GM03348 (cell line): ENCODE data around the gene FMNL1.

Source experiments
- DNase-seq: peaks from one replicate; pipeline ENCODE4 v3.0.0; 2012; ENCODE audit warnings: low spot score

The FMNL1 gene, protein sequence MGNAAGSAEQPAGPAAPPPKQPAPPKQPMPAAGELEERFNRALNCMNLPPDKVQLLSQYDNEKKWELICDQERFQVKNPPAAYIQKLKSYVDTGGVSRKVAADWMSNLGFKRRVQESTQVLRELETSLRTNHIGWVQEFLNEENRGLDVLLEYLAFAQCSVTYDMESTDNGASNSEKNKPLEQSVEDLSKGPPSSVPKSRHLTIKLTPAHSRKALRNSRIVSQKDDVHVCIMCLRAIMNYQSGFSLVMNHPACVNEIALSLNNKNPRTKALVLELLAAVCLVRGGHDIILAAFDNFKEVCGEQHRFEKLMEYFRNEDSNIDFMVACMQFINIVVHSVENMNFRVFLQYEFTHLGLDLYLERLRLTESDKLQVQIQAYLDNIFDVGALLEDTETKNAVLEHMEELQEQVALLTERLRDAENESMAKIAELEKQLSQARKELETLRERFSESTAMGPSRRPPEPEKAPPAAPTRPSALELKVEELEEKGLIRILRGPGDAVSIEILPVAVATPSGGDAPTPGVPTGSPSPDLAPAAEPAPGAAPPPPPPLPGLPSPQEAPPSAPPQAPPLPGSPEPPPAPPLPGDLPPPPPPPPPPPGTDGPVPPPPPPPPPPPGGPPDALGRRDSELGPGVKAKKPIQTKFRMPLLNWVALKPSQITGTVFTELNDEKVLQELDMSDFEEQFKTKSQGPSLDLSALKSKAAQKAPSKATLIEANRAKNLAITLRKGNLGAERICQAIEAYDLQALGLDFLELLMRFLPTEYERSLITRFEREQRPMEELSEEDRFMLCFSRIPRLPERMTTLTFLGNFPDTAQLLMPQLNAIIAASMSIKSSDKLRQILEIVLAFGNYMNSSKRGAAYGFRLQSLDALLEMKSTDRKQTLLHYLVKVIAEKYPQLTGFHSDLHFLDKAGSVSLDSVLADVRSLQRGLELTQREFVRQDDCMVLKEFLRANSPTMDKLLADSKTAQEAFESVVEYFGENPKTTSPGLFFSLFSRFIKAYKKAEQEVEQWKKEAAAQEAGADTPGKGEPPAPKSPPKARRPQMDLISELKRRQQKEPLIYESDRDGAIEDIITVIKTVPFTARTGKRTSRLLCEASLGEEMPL

DNA sequence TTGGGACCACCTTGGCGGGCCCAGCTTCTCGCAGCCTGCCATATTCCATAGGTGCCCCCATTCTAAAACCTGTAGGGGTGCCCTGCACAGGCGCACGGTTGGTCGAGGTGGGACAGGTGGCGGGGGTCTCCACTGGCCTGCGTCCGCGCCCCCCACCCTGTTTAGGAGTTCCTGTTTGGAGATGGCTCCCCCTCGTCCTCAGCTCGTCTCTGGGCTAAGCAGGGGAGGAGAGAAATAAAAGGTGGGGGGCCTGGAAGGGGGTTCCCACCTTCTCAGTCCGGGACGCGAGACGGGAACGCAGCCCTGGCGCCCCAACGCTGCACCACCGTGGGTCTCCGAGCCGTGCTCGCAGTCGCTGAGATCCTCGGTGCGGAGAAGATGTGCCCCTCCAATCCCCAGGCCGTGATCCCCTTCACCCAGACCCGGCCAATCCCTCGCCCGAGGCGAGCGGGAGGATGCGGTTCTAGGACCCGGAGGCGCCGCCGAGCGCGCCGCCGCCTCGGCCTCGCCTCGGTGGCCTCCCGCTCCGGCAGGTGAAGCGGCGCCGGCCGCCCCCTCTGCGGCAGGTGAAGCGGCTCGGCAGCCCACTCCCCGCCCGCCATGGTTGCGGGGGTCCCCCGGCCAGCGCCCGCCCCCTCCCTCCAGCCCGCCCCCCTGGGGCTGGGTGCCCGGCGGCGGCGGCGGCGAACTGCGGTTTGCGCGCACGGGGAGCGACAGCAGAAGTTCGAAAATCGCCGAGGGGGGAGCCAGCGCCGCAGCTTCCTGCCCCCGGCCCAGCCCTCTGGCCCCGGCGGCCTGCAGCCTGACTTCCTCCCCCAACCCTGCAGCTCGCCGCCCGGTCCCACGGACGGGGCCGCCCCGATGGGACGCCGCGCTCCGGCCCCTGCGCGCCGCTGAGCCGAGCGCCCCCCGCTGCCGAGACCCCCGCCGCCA lies at the start of gene FMNL1:
Gene FMNL1, plus strand, starts transcription at position 805 of the 933 bp plus-strand sequence. CDS start 240 bp downstream, outside the sequence.
- DNase-seq = peak; percentile 58

DNA sequence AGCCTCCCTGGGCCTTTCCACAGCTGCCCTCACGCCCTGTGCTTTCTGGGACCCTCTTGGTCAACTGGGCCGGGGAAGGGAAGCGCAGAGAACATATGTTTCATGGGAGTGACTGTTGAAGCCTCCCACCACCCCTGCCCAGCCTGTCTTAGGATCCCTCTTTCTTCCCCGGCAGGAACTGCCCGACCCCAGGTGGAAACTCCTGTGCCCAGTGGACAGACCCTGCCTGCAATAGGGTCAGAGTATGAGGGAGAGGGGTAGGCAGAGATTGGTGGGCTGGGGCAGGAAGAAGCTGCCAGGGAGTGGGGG lies 49.5 kb upstream of the FMNL1 start:
- no peak for DNase-seq

DNA sequence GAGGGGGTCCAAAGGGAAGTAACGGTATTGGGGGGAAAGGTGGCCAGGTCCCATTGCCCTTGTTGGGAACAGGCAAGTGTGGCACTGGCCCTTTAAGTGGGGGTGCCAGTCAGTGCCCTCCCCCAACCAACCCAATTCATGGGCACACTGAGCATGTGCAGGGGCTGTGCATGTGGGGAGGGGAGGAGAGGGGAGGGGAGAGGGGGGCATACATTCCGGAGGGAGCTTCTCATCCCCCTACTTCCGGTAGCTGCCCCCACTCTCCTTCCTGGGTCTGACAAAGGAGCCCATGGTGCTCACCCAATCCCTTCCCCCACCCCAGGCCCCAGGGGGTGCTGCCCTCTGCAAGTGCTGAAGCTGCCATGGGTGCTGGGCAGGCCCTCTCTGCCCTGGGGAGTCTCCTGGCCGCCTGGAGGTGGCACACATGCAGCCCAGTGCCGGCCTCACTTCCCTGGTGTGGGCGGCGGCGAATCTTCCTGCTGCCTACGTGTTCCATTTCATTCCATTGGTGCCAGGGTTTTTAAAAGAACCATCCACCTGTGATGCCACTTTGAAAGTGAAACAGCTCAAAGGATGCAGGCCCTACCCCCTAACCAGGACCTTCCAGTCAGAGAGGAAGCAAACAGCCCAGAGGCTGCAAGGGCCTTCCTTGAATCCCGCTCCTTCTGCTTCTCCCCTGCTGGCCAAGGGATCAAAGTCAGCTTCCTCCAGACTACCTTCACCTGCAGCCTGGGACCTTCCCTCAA lies 49.0 kb upstream of the FMNL1 start:
- peak; percentile 88 for DNase-seq

DNA sequence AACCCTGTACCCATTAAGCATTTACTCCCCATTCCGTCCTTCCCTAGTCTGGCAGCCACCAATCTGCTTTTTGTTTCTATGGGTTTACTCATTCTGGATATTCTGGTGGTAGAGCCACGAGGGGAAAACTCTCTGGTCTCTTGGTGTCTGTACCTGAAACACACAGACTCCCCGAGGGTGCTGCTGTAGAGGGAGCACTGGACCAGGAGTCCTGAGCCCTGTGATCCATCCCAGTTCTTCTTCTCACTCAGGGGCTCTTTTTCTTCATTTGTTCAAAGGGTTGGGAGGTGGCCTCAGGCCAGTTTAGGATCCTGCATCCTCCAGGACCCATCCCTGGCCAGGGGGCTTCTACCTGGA lies 45.9 kb upstream of the FMNL1 start:
- DNase-seq = no peak

DNA sequence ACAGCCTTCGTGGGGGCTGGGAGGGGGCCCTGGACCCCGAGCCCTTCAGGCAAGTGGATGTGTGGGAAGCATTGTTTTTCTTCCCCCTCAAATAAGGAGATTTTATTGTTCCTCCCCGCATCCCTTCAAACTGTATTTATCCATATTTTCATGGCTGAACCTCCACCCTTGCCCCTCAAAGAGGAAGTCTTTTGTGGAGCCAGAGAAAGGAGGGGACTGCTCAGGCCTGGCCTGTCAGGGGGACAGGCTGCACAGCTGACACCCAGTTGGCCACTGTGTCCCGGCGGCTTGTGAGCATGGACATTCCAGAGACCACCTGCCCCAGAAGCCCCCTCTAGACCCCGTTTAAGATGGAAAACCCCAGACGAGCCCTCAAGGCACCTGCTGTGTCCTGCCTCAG lies 44.1 kb upstream of the FMNL1 start:
- DNase-seq = no peak

DNA sequence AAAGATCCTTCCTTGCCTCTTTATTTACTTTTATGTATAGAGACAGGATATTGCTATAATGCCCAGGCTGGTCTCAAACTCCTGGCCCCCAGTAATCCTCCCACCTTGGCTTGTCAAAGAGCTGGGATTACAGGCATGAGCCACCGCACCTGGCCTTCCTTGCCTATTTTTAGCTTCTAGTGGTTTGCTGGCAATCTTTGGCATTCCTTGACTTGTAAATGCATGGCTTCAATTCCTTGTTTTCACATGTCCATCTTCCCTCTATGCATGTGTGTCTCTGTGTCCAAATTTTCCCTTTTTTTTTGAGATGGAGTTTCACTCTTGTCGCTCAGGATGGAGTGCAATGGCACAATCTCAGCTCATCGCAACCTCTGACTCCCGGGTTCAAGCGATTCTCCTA lies 37.5 kb upstream of the FMNL1 start:
- DNase-seq = no peak

DNA sequence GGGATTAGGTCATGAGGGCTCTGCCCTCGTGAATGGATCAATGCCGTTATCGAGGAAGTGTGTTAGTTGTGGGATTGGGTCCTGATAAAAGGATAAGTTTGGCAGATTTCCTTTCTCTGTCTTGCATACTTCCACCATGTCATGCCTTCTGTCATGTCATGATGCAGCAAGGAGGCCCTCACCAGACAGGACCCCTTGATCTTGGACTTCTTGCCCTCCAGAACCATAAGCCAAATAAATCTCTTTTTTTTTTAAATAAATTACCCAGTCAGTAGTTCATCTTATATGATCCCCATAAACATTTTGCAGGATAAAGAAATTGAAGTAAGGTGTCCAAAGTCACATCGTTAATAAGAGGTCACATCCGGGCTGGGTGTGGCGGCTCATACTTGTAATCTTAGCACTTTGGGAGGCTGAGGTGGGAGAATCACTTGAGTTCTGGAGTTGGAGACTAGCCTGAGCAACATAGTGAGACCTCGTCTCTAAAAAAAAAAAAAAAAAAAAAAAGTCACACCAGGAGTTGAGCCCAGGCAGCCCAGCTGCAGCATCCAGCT lies 34.8 kb upstream of the FMNL1 start:
- DNase-seq = no peak

DNA sequence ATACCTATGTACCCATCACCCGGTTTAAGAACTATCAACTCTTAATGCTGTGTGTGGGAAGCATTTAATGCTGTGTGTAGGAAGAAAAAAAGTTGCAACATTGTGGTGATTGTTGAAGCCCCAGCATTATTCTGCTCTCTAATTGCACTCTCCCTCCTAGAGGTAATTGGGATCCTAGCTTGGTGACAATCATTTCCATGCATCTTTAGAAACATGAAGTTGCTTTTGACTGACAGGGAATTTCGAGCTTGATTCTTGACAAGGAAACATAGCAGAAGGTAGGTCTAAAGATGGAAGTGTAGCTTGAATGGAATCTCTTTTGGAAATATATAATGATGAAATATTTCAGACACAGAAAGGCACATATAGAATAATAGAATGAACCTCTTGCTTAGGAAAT lies 32.7 kb upstream of the FMNL1 start:
- no peak for DNase-seq

DNA sequence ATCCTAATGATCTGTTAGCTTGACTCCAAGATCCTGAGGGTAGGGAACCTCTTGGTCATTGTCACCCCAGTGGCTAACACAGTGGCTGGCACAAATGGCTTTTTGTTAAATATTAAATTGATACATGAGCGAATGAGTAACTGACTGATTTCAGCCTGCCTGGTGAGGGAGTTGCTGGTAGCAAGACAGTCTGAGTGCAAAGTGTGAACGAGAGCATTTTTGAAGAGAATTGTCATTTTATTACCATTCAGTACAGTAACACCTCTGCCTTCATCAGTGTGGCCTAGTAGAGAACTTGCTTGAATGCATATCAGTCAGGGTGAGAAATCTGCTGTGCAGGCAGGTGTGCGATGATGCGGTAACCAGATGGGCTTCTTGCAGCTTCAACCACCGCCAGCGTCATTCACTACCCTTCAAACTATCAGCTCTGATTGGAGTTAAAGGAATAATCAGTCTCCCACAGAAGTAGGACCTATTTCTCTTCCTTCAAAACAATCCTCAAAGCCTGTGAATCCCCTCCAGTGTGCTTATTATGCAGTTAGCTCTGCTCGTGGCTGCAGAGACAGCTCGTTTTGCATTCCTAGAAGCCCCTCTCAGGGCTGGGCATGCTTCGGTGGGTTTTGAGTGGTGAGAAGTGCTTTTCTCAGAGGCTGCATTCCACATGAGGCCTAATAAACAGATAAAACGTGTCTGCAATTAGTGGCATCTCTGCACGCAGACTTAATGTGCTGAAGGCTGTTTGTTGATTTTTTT lies 31.0 kb upstream of the FMNL1 start:
- no peak for DNase-seq

DNA sequence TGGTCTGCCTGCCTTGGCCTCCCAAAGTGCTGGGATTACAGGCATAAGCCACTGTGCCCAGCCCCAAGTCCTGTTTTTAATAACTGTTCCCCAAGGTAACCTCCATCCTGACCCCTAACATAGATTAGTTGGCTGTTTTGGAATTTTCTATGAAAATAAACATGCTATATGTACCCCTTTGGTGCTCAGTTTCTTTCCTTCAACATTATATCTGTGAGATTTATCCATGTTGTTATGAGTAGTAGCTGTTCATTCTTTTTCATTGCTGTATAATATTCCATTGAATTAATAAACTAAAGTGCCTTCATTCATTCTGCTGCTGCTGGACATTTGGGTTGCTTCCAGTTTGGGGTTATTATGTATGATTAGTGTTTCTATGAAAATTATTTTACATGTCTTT lies 26.3 kb upstream of the FMNL1 start:
- DNase-seq = no peak

DNA sequence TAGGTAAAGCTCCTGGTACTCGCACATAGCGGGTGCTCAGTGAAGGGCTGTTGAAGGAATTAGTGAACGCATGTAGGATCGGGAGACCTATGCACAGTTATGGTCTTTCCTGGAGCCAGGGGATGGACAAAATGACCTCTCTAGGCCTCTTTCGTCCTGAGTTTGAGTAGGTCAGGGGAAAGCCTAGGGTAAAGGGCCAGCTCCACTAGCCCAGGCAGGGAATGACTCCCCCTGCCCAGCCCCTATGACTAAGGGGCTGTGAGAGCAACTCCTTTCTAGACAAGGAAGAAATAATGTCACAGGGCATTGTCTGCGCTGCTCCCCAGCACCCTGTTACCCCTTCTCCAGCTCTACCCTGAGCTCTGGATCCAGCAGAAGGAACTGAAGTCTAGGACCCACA lies 24.6 kb upstream of the FMNL1 start:
- DNase-seq = peak; percentile 2

DNA sequence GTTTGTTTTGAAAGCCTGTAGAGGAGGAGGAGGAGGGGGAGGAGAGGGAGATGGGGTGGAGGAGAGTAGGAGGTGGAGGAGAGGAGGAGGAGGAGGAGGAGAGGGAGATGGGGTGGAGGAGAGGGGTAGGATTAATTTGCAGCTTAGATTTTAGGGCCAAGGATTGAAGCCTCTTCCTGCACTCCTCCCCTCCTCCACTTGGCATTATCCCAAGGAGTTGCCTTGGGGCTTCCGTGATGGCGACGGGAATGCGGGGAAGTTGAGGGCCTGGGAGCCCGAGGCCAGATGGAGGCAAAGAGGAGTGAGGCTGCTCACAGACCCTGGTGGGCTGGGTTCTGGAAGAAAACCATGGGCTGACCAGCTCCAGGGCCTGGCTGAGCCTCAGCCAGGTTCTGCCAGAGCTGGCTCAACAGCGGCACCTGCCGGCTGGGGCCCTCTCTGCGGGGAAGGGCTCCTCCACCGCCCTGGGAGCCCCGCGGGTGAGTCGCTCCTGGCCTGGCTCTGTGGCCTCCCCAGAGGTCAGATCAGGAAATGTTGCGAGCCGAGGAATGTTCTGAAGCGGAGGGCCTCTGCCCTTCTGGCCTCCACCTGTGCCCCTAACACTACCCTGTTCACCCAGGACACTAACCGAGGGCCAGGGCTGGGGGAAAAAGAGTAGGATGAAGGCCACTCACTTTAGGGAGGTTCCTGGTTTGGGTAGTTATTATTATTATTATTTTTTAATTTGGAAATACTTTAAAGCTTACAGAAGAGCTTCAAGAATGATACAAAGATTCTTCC lies 23.9 kb upstream of the FMNL1 start:
- peak; percentile 96 for DNase-seq

DNA sequence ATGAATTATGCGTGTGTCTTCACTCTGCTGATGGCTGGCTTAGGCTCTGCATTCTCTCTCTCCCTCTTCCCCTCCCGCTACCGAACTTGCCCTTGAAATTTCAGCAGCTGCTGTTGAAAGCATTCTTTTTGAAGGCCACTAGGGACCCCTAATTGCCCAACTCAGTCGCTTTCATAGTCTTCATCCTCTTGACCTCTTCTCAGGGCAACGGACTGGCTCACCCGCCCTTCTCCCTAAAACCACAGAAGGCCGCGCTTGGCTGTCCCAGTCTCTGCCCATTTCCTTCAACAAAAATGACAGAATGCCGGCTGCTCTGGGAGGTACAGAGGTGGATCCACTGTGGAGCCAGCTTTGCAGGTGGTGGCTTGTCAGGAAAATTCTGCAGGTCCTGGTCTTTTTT lies 21.0 kb upstream of the FMNL1 start:
- no peak for DNase-seq

DNA sequence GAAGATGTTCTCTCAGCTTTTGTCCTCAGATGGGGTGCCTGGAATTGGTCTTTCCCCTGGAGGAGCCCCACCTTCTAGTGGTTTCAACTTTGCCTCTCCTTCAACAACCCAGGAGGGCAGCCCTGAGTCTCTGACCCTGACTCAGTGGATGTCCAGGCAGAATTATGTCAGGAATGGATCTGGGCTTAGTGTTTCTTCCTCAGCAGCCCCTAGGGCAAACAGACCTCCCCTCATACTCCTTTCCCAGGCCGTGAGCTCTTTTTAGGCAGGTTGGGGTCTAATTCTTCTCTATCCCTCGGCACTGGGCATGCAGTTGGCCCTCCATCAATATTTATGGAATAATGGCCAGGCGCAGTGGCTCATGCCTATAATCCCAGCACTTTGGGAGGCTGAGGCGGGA lies 20.2 kb upstream of the FMNL1 start:
- DNase-seq = no peak

DNA sequence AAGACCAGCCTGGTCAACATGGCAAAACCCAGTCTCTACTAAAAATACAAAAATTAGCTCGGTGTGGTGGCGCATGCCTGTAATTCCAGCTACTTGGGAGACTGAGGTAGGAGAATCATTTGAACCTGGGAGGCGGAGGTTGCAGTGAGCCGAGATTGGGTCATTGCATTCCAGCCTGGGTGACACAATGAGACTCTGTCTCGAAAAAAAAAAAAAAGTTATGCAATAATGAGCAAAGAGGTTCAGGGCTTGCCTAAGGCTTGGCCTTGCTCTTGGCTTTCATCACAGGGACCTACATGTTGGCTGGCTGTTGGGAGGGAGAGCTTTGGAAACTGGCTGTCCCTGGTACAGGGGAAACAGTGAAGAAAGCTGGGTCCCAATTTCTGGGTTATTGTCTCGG lies 19.8 kb upstream of the FMNL1 start:
- peak; percentile 63 for DNase-seq

DNA sequence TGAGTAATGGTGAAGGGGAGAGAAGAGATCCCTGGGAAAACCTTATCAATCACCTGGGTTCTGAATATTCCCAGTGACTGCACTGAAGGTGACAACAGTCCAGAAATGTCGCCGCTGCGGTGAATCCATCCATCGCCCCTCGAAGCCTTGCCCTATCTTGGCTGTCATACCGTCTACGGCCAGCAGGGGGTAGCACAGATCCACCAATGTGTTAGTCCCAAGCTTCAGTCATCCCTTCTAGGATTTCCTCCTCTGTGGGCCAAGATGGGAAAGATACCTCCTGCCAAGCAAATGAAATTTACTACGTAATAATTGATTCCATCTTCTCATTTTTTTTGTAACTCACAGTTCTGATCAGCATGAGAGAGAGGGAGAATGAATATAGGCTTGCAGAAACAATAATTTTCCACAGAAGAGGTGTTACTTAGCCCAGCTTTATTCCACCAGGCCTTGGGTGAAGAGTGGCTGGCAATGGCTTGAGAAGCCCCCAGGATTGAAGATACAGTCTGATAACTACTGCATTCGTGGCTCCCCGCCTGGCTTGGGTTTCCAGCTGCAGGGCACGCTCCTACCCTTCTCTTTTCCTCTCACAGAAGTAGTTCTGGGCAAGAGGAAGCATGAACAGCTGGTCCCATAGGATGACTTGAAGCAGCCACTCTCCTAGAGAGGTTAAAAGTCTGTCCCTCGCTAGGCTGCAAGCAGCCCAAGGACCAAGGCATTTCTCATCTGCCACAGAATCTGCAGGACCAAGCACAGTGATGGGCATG lies 2.6 kb upstream of the FMNL1 start:
- peak; percentile 91 for DNase-seq

DNA sequence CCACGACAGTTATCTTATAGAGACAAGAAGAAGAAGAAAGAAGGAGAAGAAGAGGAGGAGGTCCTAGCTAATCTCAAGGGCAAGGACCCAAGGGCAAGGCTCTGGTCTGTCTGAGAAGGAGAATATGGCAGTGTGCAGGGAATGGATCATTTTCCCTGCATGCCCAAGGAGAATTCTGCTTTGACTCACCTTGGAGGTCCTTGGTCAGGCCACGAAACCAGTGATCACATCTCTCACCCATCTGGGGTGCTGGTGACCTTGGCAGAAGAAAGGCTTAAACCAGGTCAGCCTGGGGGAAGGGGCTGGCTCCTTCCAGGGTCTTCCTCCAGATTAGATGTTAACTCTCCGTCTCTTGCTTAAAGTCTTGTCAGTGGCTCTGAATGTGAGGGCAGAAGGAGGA lies 1.6 kb upstream of the FMNL1 start:
- DNase-seq = no peak

DNA sequence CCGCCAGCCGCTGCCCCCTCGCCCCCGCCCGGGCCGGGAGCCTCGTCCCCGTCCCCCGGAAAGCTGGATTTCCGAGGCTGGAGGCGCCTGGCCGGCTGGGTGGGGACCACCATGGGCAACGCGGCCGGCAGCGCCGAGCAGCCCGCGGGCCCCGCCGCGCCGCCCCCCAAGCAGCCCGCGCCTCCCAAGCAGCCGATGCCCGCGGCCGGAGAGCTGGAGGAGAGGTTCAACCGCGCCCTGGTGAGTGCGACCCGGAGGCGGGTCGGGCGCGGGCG lies 266 bp downstream of the FMNL1 start:
- no peak for DNase-seq
